Memory B cell (primary cell): Measurements from ENCODE around the gene CCDC54.

Source experiments
- ATAC-seq: fragments of 150-1000 bp; cut with Tn5 transposase; 2 replicates; pipeline ENCODE4 v1.10.0; 2021; ENCODE audit warnings: low read depth, mild to moderate bottlenecking, moderate library complexity
- DNase-seq, 2 donors: peaks; one replicate each; pipeline ENCODE4 v3.0.0; 2022; ENCODE audit warnings: low spot score in 2 of 2
- H3K27ac Mint-ChIP-seq: one replicate; pipeline ENCODE4 v1.8.0; 2022; ENCODE audit warnings: mild to moderate bottlenecking, moderate library complexity, mixed read lengths
- H3K27me3 Mint-ChIP-seq: one replicate; pipeline ENCODE4 v1.8.0; 2022; ENCODE audit warnings: mixed read lengths
- H3K36me3 Mint-ChIP-seq: one replicate; pipeline ENCODE4 v1.8.0; 2022; ENCODE audit warnings: mild to moderate bottlenecking, mixed read lengths
- H3K4me1 Mint-ChIP-seq: one replicate; pipeline ENCODE4 v1.8.0; 2022; ENCODE audit warnings: mixed read lengths
- H3K4me3 Mint-ChIP-seq: one replicate; pipeline ENCODE4 v1.8.0; 2022; ENCODE audit warnings: mild to moderate bottlenecking, moderate library complexity, mixed read lengths
- H3K9me3 Mint-ChIP-seq: one replicate; pipeline ENCODE4 v1.8.0; 2022; ENCODE audit warnings: mixed read lengths

The CCDC54 gene

DNA sequence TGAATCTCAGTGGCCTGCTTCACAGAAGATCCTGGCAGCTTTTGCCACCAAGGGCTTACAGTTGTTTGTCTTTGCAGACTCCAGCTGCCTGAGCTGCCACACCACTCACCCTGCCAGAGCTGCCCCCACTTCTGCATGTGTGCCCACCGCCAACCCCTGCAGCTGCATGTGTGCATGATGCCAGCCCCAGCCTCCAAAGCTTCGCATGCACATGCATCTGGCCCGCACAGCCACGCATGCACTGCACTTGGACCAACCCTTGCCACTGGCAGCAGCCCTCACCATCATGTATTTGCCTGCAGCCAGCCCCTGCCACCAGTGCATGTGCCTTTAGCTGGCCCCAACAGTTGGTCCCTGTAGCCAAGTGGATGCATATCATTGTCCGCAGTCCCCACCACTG is 31.3 kb downstream of the CCDC54 start:
- H3K9me3 Mint-ChIP-seq: peaks cover 10% of the 10 kb centered on the region
- H3K27ac Mint-ChIP-seq: no peak overlapping the region
- ATAC-seq (no peak), DNase-seq (no peak)
- H3K27me3 Mint-ChIP-seq: no peaks in the 10 kb centered on the region
- H3K4me1 Mint-ChIP-seq: no peaks in the 10 kb centered on the region
- H3K4me3 Mint-ChIP-seq: no peak overlapping the region
- H3K36me3 Mint-ChIP-seq: peaks cover 3% of the 10 kb centered on the region

DNA sequence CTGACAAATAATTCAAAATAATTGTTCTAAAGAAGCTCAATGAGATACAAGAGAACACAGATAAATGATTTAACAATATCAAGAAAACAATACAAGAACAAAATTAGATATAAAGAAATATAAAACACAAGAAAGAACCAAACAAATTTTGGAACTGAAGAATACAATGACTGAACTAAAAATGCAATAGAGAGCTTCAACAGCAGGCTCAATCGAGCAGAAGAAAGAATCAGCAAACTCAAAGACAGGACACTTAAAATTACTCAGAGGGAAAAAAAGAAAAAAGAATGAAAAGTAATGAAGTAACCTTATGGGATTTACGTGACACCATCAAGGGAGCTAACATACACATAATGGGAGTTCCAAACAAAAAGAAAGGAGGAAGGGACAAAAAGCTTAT is 32.1 kb downstream of the CCDC54 start:
- H3K27ac Mint-ChIP-seq: no peak overlapping the region
- no peak for DNase-seq
- peaks cover 10% of the 10 kb centered on the region for H3K9me3 Mint-ChIP-seq
- H3K27me3 Mint-ChIP-seq: no peaks in the 10 kb centered on the region
- ATAC-seq: no peak
- no peak overlapping the region for H3K4me3 Mint-ChIP-seq
- H3K4me1 Mint-ChIP-seq: peaks cover 2% of the 10 kb centered on the region
- H3K36me3 Mint-ChIP-seq: peaks cover 3% of the 10 kb centered on the region

DNA sequence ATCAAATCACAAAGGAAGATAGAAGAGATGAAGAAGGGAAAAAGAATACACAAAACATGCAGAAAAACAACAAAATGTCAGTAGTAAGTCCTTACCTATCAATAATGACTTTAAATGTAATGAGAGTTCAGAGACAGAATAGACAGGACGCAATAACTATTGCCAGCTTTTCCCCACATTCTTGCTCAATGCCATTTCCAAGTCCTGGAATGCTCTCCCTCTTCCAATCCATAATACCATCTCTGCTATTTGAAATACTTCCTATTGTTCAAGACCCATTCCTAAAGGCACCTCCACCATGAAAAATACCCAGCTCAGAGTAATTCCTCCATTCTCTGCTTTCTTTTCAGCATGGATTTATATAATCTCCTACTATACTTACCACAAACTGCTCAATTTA is 33.4 kb downstream of the CCDC54 start:
- Mint-ChIP-seq H3K9me3 (peaks cover 10% of the 10 kb centered on the region), H3K27me3 (no peaks in the 10 kb centered on the region), H3K4me3 (no peak overlapping the region), H3K36me3 (peaks cover 3% of the 10 kb centered on the region), H3K27ac (no peak overlapping the region), H3K4me1 (peaks cover 2% of the 10 kb centered on the region)
- no peak for ATAC-seq
- no peak for DNase-seq

DNA sequence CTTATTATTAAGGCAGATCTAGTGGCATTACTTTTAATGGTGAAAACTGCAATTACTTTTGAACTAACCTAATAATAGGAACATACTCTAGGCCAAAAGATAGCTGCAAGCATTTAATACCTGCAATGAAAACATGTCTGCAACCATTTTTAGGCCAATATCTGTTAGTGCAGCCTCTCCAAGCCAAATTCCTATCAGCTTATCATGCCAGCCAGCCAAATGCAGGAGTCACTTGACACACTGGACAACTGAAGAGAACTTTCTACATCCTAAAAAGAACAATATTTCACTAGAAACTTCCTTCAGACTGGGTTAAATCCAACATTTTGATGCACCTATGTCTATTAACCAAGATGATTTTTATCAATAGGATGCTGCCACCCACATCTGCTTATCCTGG is 33.8 kb downstream of the CCDC54 start:
- DNase-seq (no peak), ATAC-seq (no peak)
- no peak overlapping the region for H3K4me3 Mint-ChIP-seq
- H3K4me1 Mint-ChIP-seq: peaks cover 2% of the 10 kb centered on the region
- H3K27ac Mint-ChIP-seq: no peak overlapping the region
- no peaks in the 10 kb centered on the region for H3K27me3 Mint-ChIP-seq
- H3K9me3 Mint-ChIP-seq: peaks cover 10% of the 10 kb centered on the region
- peaks cover 3% of the 10 kb centered on the region for H3K36me3 Mint-ChIP-seq

DNA sequence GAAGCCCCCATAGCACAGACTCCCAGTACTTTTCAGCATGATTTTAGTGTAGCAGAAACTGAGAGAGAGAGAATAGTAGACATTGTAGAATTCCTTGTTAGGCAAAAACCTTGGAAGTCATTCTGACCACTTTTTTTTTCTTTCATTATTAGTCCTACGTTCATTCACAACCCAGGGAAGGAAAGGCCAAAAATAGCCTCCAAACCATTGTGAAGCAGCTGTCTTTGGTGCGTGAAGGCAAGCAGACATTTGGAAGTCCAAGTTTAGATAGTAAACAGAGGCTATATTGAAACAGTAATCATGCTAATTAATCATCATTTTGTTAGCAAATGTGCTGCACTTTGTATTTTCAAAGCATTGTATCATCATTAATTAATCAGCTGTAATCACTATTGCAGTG is 34.5 kb downstream of the CCDC54 start:
- H3K27me3 Mint-ChIP-seq: no peaks in the 10 kb centered on the region
- H3K4me3 Mint-ChIP-seq: no peak overlapping the region
- peaks cover 2% of the 10 kb centered on the region for H3K4me1 Mint-ChIP-seq
- no peak for DNase-seq
- peaks cover 3% of the 10 kb centered on the region for H3K36me3 Mint-ChIP-seq
- H3K9me3 Mint-ChIP-seq: peaks cover 10% of the 10 kb centered on the region
- H3K27ac Mint-ChIP-seq: no peak overlapping the region
- ATAC-seq: no peak

DNA sequence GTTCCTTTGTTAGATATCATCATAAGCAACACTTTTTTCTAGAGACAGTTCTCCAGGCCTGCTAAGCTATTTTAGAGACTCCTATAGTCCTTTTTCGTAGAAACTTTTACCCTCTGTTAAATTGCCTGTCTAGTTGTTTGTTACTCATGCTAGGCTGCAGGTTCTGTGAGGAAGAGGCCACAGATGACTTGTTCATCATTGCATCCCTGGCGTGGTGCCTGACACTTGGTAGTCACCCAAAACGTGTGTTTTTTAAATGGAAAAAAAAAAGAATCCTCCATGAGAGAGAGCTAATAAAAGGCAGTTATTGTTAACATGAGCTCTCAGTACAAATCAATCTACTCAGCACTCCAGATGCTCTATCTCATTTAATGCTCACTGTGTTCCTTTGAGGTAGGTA is 35.1 kb downstream of the CCDC54 start:
- peaks cover 2% of the 10 kb centered on the region for H3K4me1 Mint-ChIP-seq
- H3K4me3 Mint-ChIP-seq: no peak overlapping the region
- peaks cover 10% of the 10 kb centered on the region for H3K9me3 Mint-ChIP-seq
- no peak overlapping the region for H3K27ac Mint-ChIP-seq
- ATAC-seq (no peak), DNase-seq (no peak)
- H3K27me3 Mint-ChIP-seq: no peaks in the 10 kb centered on the region
- H3K36me3 Mint-ChIP-seq: peaks cover 3% of the 10 kb centered on the region

DNA sequence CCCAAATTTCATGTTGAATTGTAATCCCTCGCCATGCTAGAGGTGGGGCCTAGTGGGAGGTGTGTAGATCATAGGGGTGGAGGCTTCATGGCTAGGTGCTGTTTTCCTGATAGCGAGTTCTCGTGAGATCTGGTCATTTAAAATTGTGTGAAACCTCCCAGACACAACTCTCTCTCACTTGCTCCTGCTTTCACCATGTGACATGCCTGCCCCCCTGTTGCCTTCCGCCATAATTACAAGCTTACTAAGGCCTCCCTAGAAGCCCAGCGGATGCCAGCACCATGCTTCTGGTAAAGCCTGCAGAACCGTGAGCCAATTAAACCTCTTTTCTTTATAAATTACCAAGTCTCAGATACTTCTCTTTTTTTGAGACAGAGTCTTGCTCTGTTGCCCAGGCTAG is 36.0 kb downstream of the CCDC54 start:
- Mint-ChIP-seq H3K27ac (no peak overlapping the region), H3K9me3 (peaks cover 10% of the 10 kb centered on the region), H3K4me3 (no peak overlapping the region), H3K4me1 (peaks cover 2% of the 10 kb centered on the region), H3K36me3 (peaks cover 3% of the 10 kb centered on the region), H3K27me3 (no peaks in the 10 kb centered on the region)
- ATAC-seq (no peak), DNase-seq (no peak)

DNA sequence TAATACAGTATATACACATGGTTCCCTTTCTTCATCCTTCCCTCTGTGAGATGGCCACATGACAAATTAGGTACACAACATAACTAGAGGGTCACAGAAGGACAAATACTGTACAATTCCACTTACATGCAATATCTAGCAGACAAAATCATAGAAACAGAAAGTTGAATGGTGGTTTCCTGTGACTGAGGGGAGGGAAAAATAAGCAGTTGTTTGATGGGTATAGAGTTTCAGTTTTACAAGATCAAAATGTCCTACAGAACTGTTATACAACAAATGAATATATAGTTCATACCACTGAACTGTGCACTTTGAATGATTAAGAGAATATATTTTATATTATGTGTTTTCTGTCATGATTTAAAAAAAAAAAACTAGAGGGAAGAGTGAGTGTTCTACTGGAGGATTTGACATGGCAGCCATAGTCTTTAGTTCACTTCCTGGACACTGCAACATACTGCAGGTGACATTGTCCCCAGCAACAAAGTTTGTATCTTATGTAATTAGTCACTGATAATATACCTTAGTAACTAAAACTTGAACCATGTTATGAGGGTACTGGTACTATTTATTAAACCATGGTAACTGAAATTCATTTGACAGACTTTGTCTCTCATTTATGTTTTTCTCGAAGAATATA is 37.2 kb downstream of the CCDC54 start:
- peaks cover 2% of the 10 kb centered on the region for H3K4me1 Mint-ChIP-seq
- H3K27ac Mint-ChIP-seq: no peak overlapping the region

DNA sequence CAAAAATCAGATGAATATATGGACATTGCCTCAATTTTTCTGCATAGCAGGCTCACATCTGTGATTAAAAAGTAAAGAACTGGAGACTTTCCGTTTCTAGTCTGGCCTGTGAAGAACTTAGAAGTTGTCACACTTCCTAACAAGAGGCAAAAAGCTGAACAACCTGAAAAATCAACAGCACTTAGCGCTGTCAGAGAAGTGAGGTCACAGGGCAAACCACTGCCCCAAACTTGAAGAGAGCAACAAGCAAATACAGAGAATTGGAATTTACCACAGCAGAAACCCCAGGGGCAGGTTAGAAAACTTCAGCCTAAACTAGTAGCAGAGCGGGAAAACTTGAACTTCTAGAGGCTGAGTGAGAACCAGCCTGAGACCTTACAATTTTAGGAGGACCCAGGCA is 38.9 kb downstream of the CCDC54 start:
- H3K27me3 Mint-ChIP-seq: no peaks in the 10 kb centered on the region
- no peak overlapping the region for H3K4me3 Mint-ChIP-seq
- no peaks in the 10 kb centered on the region for H3K36me3 Mint-ChIP-seq
- ATAC-seq (no peak), DNase-seq (no peak)
- H3K27ac Mint-ChIP-seq: no peak overlapping the region
- H3K9me3 Mint-ChIP-seq: no peaks in the 10 kb centered on the region
- H3K4me1 Mint-ChIP-seq: peaks cover 4% of the 10 kb centered on the region

More for the DNA sequence above, 37.2 kb downstream of the CCDC54 start:
- Mint-ChIP-seq H3K36me3 (peaks cover under 1% of the 10 kb centered on the region), H3K27me3 (no peaks in the 10 kb centered on the region), H3K4me3 (no peak overlapping the region), H3K9me3 (peaks cover 7% of the 10 kb centered on the region)
- no peak for DNase-seq
- peak; percentile 29 for ATAC-seq

DNA sequence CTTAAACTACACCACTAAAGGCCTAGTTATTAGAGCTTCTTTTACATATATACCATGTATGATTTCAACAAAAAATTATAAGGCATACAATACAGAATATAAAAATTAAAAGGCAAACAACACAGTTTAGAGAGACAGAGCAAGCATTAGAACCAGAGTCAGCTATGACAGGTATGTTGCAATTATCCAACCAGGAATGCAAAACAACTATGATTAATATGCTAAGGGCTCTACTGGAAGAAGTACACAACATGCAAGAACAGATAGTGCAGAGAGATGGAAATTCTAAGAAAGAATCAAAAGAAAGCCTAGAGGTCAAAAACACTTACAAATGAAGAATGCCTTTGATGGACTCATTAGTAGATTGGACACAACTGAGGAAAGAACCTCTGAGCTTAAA is 39.6 kb downstream of the CCDC54 start:
- Mint-ChIP-seq H3K36me3 (no peaks in the 10 kb centered on the region), H3K4me1 (peaks cover 5% of the 10 kb centered on the region), H3K27me3 (no peaks in the 10 kb centered on the region), H3K27ac (no peak overlapping the region), H3K9me3 (no peaks in the 10 kb centered on the region), H3K4me3 (no peak overlapping the region)
- ATAC-seq: no peak
- no peak for DNase-seq

DNA sequence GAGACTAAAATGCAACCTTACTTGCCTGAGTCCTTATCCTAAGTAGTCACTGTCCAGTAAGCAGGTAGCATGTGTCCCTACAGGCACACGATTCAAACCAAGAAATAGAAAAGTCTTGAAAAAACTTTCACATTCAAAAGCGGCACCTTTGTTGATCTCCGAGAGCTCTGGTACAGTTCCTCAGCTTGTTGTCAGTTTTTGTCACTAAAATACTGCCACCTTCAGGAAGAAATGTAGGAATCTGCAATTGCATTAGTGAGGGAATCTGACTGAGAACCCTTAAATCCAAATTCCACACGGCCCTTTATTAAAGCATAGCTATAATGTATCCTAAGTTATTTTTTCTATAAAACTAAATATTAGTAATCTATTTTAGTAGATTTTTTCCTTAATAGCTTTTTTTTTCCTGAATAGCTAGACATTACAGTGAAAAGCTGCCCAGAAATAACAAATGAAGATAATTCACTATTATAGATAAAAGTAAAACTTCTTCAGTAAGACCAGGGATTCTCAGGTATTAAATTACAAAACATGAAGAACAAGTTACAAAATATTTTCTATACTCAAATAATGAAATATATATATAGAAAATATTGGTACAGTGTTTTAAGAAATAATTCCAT is 44.0 kb downstream of the CCDC54 start:
- DNase-seq (peak in 1 of 2 donors; percentile 43), ATAC-seq (peak; percentile 79)
- H3K9me3 Mint-ChIP-seq: no peaks in the 10 kb centered on the region
- no peaks in the 10 kb centered on the region for H3K27me3 Mint-ChIP-seq
- H3K4me1 Mint-ChIP-seq: peaks cover 15% of the 10 kb centered on the region
- H3K4me3 Mint-ChIP-seq: peak overlapping the region; percentile 70
- H3K36me3 Mint-ChIP-seq: no peaks in the 10 kb centered on the region
- peak overlapping the region; percentile 7 for H3K27ac Mint-ChIP-seq

DNA sequence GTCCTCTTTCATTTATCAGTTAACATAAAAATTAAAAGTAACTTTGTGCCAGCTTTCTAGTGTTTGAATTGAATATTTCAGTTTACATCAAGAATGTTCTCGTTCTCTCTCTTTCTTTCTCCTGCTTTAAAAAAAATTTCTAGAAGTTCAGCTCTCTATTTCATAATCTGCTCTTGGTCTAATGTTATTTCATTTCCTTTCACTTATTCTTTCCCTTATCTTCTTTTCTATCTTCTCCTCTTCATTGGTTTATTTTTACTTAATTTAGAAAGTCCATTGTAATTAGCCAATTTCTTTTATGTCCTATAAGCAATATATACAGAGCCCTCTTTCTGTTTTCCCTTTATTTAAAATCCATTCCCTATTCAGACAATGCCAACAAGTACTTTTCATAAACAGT is 44.6 kb downstream of the CCDC54 start:
- peaks cover 15% of the 10 kb centered on the region for H3K4me1 Mint-ChIP-seq
- no peak for ATAC-seq
- no peak overlapping the region for H3K4me3 Mint-ChIP-seq

DNA sequence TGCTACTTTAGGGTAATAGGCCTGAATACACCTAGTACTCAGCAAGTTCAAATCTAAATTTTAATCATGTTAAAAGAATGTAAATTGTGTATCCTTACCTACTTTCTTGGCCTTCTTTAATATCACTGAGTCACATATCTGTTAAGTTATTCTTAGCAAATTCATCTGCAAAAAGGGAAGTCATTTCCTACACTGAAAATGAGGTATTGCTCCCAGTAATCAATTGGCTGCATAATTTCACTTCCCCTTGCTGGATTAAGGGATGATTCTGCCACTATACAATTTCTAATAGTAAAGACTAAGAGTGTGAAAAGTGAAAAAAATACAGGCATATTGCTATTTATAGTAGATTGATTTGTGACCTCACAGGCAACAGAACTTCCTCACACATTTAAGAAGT is 47.8 kb downstream of the CCDC54 start:
- ATAC-seq (peak; percentile 26), DNase-seq (no peak)
- H3K27ac Mint-ChIP-seq: no peak overlapping the region
- peaks cover 24% of the 10 kb centered on the region for H3K4me1 Mint-ChIP-seq
- H3K4me3 Mint-ChIP-seq: no peak overlapping the region
- no peaks in the 10 kb centered on the region for H3K36me3 Mint-ChIP-seq
- H3K27me3 Mint-ChIP-seq: no peaks in the 10 kb centered on the region
- H3K9me3 Mint-ChIP-seq: no peaks in the 10 kb centered on the region

More for the DNA sequence above, 44.6 kb downstream of the CCDC54 start:
- Mint-ChIP-seq H3K9me3 (no peaks in the 10 kb centered on the region), H3K27ac (no peak overlapping the region), H3K27me3 (no peaks in the 10 kb centered on the region), H3K36me3 (no peaks in the 10 kb centered on the region)
- no peak for DNase-seq

DNA sequence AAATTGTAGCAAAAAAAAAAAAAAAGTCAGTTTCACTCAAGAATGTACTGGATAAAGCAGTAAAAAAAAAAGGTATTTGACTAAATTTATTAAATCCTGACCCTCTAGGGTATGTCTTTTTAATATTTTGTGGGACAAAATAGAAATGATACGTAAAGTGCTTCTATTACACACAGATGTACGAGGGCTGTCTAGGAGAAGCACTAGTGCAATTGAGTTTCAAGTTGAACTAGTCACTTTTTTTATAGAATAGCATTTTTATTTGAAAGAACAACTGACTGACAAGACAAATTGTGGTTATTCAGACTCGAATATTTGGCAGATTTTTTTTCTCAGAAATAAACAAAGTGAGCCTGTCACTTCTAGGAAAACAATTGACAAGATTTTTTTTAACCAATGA is 49.0 kb downstream of the CCDC54 start:
- H3K9me3 Mint-ChIP-seq: no peaks in the 10 kb centered on the region
- H3K4me1 Mint-ChIP-seq: peaks cover 29% of the 10 kb centered on the region
- no peaks in the 10 kb centered on the region for H3K36me3 Mint-ChIP-seq
- H3K27ac Mint-ChIP-seq: no peak overlapping the region
- no peaks in the 10 kb centered on the region for H3K27me3 Mint-ChIP-seq
- no peak overlapping the region for H3K4me3 Mint-ChIP-seq
- DNase-seq (no peak), ATAC-seq (no peak)
